ENCODE data around the gene RMC1.
"Not testable (repeated sequence)": the region's sequence is repeated elsewhere in the genome, so short reads cannot be mapped to it uniquely, and the experiment has no call there.

RMC1 gene

DNA sequence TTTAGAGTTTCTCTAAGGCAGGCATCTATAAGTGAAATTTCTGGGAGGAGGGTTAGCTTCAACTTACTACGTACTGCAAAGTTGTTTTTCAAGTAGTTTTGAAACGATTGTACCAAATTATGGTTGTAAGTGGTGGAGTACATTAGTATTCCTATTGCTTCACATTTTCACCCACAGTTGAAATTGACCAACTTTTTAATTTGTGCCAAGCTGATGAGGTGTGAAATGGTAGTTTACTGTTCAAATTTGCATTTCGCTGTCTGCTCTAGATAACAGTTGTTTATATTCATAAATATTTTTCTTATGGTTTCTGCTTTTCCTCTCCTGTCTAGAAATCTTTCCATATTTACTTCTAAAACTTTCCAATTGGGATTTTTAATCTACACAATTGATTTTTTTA is 64.4 kb downstream of the RMC1 start:
- no peak for FAIRE-seq

DNA sequence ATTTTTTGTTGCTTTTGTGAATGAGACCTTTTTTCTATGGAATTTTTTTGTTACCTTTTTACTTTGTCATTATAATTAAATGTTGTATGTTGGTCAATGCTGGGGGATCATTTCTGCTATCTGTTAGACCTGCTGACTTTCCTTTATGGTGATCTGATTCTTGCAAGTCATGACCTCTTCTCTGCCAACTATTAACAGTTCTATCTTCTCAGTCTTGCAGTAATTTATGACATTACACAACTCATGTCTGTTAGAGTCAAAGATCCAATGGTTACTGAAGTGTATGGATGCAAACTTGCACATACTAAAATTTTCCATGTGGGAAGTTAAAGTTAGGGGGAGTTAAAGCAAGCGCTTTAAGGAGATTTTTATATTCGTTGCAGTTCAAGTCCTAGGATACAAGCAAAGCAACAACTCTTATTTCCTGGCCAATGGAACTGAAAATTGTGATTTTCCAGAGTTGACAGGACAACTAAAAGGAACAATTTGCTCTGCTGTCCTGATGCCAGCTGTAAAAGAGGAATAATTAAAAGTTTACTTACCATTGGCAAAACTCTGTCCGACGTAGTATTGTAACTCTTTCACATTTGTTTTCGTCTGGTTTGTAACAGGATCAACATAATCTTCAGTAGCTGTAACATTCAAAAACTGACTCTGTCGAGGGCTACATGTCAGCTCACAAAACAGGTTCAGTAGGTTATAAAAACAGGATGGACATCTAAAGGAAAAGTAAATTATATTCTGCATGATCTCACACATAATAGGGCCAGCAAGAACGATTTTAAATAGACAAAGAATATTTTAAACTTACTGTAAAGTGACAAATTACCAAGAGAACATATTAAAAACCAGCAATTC is 65.2 kb downstream of the RMC1 start:
- FAIRE-seq: no peak

- no peak for FAIRE-seq
These were observed 66.2 kb downstream of the RMC1 start for GRCh38 chr18:23569299-23570063.

DNA sequence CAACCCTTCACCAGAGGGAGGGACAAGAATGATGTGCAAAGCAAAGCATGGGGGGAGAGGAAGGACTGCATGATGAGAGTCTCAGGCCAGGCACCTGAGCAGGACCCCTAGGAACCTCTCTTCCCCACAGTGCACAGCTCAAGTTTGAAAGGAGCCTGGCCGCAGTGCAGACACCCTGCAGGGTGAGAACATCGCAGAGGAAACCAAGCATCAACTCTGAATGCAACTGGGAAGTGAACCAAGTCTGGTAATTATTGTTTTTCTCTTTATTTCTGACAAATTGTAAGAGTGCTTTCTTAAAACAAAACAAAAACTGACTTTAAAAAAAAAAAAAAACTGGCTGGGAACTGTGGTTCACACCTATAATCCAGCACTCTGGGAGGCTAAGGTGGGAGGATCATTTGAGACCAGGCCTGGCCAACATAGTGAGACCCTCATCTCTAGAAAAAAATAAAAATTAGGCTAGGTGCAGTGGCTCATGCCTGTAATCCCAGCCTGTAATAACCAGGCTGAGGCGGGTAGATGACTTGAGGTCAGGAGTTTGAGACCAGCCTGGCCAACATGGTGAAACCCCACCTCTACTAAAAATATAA is 67.7 kb downstream of the RMC1 start:
- no peak for FAIRE-seq

GRCh38 chr18:23572012-23572411 is 68.7 kb downstream of the RMC1 start:
- no peak for FAIRE-seq

DNA sequence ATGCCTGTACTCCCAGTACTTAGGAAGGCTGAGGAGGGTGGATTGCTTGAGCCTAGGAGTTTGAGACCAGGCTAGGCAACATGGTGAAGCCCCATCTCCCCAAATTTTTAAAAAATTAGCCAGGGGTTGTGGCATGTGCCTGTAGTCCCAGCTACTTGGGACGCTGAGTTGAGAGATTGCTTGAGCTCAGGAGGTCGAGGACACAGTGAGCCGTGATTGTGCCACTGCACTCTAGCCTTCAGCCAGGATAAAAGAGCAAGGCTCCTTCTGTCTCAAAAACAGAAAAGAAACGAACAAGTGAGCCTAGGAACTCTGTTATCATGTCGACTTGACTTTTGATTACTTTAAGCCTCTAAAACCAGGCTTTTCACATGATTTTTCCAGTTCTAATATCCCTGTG is 69.3 kb downstream of the RMC1 start:
- no peak for FAIRE-seq

- FAIRE-seq: no peak
These were observed 69.7 kb downstream of the RMC1 start for GRCh38 chr18:23573020-23573419.

DNA sequence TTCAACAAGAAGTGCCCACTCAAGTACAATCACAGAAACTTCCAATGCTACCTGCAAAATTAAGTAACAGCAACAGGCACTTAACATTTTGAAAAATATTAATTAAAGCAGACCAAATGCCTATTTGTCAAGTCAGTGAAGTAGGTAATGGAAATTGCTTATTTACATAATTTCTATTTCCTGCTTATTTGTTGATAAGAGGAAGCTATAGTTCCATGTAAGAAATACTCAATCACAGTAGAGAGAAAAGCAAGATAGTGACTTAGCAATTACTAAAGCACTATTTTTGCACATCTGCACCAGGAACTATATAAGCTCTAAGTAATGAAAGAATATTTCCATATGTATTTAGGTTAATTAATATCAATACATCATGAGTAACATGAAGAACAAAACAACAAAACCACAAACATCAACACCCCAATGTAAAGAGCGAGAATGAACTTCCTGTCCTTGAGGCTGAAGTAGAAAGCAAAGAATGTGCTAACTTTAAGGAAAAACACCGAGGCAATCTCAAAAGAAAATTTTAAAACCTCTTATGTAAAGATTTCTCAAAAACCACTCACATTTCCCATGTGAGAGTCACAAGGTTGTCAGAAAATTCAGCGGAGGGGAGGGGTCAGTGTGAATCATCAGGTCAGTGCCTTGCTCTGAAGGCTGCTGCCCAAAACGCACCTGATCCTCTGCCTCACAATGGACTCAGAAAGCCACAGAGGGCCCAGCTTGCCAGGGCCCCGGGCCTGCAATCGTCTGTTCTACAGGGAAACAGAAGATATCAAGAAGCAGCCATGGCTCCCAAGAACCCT is 70.5 kb downstream of the RMC1 start:
- FAIRE-seq: no peak

DNA sequence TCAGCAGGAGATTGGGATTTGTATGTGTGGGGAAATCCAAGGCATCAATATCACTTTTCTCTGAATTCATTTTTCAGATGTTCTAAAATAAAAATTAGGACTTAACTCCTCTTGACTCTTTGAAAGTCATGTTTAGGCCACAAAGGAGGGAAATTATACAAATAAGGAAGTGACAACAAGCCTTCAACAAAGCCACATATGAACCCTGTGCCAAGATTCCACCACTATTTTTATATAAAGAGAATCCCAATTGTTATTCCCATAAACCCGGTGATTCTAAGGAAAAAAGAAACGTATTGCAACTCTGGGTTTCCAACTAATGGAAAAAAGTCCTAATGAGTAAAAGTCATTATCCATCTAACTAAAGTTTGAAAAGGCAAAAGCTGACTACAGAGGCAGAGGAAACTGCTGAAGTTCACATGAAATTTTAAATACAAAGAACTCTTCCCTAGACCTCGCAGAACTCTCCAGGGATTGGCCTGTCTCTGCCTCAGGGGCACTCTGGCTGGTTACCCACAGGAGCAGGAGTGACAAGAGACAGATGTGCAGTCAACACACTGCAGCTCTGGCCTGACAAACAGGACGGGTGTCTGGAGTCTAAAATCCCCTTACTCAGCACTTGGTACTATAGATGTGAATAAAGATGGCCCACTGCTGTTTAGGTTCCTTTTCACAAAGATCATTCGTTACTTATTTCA is 71.4 kb downstream of the RMC1 start:
- no peak for FAIRE-seq

DNA sequence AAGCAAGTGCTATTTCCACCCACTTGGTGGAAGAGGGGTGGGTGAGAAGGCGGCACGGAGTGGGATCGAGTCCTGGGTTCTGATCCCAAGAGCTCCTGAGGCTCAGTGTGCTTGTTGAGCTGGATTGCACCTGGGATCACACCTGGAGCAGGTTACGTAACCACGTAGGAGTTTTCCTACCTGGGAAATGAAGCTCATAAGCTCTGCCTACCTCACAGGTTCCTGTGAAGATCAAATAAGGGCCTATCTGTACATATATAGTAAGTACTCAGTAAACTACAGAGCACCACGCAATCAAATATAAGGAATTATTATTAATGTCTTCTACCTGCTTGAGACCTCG is 72.0 kb downstream of the RMC1 start:
- no peak for FAIRE-seq

- not testable (repeated sequence) for FAIRE-seq
These were observed 74.2 kb downstream of the RMC1 start for GRCh38 chr18:23577521-23577920.

- no peak for FAIRE-seq
These were observed 74.9 kb downstream of the RMC1 start for GRCh38 chr18:23578067-23578701.

DNA sequence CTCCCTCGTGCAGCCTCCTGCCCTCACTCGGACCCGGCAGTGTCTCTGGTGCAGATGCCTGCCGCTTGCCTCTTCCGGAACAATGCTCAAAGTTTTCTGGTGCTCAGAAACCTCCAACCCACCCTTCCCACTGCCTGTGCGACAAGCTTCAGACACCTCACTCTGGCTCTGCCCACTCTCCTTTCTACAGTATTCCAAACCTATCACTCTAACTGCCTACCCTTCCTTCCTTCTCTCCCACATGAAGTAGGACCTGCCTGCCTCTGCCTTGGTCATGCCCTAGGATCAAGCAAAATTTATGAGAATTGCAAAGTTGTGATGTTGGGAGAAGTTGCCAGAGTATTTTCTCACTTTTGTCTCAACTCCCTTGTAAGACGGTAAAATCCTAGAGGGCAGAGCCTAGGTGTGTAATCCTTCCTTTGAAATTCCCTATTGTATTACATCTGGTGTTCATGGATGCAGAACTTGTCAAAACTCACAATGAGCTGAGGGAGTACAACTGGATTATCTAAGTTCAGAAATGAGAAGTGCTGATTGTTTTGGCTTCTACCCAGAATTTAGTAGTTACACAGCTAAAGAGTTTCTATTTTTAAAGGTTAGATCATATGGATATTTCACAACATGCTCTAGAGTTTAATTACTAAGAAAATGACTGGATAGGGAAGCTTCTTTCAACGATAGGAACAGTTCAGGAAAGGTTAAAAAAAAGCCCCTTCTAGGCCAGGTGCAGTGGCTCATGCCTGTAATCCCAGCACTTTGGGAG is 75.8 kb downstream of the RMC1 start:
- FAIRE-seq: no peak

- FAIRE-seq: no peak
These were observed 77.5 kb downstream of the RMC1 start for GRCh38 chr18:23580677-23581367.

Measured in G401.6 (cell line).